ENCODE measurements around the gene SREBF2.

Gene SREBF2

GRCh38 chr22:41913040-41913719 is 80.3 kb downstream of the SREBF2 start:
- Histone ChIP-seq H2BK5ac (ENCODE audit: low read length) (no peak overlapping the region), H3K4ac (ENCODE audit: low read length) (no peak overlapping the region), H3K9ac (ENCODE audit: low read depth, low read length, poor library complexity) (no peak overlapping the region), H3K4me2 (ENCODE audit: insufficient read depth, low read length, poor library complexity, severe bottlenecking) (no peak overlapping the region), H3K23ac (ENCODE audit: low read depth, low read length, poor library complexity) (peak overlapping the region; percentile 44), H3K9me3 (replicated peaks in 1 of 2; ENCODE audit: control insufficient read depth in 2 of 2, insufficient read depth in 1 of 2, low read depth in 1 of 2, low read length in 2 of 2) (no peaks in the 10 kb centered on the region), H3K27me3 (ENCODE audit: control insufficient read depth in 3 of 3, insufficient read depth in 3 of 3, low read depth in 1 of 3, low read length in 3 of 3) (peaks cover 71 to 96% (median 94%) of the 10 kb centered on the region in 3 experiments), H4K8ac (ENCODE audit: low read depth, low read length) (no peak overlapping the region), H3K4me1 (ENCODE audit: control insufficient read depth in 2 of 2, insufficient read depth in 1 of 2, low read depth in 1 of 2, low read length in 2 of 2) (peaks cover 4 to 8% of the 10 kb centered on the region in 2 donors), H3K14ac (ENCODE audit: low read length) (no peak overlapping the region), H4K91ac (ENCODE audit: low read depth, low read length, poor library complexity) (no peak overlapping the region), H2AK5ac (ENCODE audit: low read depth, low read length) (peak overlapping the region; percentile 95), H3K18ac (ENCODE audit: low read length) (peak overlapping the region; percentile 38), H2AFZ (ENCODE audit: low read length) (no peak overlapping the region), H2BK120ac (ENCODE audit: low read depth, low read length) (no peak overlapping the region), H2BK12ac (ENCODE audit: low read length) (peak overlapping the region; percentile 58), H3K36me3 (replicated peaks in 1 of 2; ENCODE audit: control insufficient read depth in 2 of 2, insufficient read depth in 2 of 2, low read length in 2 of 2) (no peaks in the 10 kb centered on the region), H3K4me3 (ENCODE audit: low read length in 2 of 2) (no peak overlapping the region), H3K27ac (replicated peaks; ENCODE audit: low read length) (no peak overlapping the region), H3K79me1 (ENCODE audit: low read depth, low read length) (no peaks in the 10 kb centered on the region), H2BK15ac (ENCODE audit: low read length) (peak overlapping the region; percentile 81)
- WGBS, 2 donors (ENCODE audit: extremely low coverage in 2 of 2, insufficient read length in 2 of 2, insufficient replicate concordance in 1 of 2): no CpG with 5 or more reads among the region's 11 CpGs
- DNase-seq (ENCODE audit: low spot score): no peak

- Histone ChIP-seq H3K4ac (ENCODE audit: low read length) (no peak overlapping the region), H2BK5ac (ENCODE audit: low read length) (peak overlapping the region; percentile 24), H4K91ac (ENCODE audit: low read depth, low read length, poor library complexity) (no peak overlapping the region), H3K9me3 (replicated peaks in 1 of 2; ENCODE audit: control insufficient read depth in 2 of 2, insufficient read depth in 1 of 2, low read depth in 1 of 2, low read length in 2 of 2) (no peaks in the 10 kb centered on the region), H3K79me1 (ENCODE audit: low read depth, low read length) (no peaks in the 10 kb centered on the region), H3K9ac (ENCODE audit: low read depth, low read length, poor library complexity) (no peak overlapping the region), H3K4me3 (ENCODE audit: low read length in 2 of 2) (no peak overlapping the region), H3K27me3 (ENCODE audit: control insufficient read depth in 3 of 3, insufficient read depth in 3 of 3, low read depth in 1 of 3, low read length in 3 of 3) (peaks cover 72 to 99% (median 93%) of the 10 kb centered on the region in 3 experiments), H3K27ac (replicated peaks; ENCODE audit: low read length) (no peak overlapping the region), H2BK12ac (ENCODE audit: low read length) (no peak overlapping the region), H2AFZ (ENCODE audit: low read length) (peak overlapping the region; percentile 85), H2BK120ac (ENCODE audit: low read depth, low read length) (no peak overlapping the region), H3K14ac (ENCODE audit: low read length) (no peak overlapping the region), H3K4me1 (ENCODE audit: control insufficient read depth in 2 of 2, insufficient read depth in 1 of 2, low read depth in 1 of 2, low read length in 2 of 2) (peaks cover 4 to 8% of the 10 kb centered on the region in 2 donors), H3K36me3 (replicated peaks in 1 of 2; ENCODE audit: control insufficient read depth in 2 of 2, insufficient read depth in 2 of 2, low read length in 2 of 2) (no peaks in the 10 kb centered on the region), H2BK15ac (ENCODE audit: low read length) (no peak overlapping the region), H3K23ac (ENCODE audit: low read depth, low read length, poor library complexity) (peak overlapping the region; percentile 73), H4K8ac (ENCODE audit: low read depth, low read length) (no peak overlapping the region), H3K4me2 (ENCODE audit: insufficient read depth, low read length, poor library complexity, severe bottlenecking) (peak overlapping the region; percentile 25), H3K18ac (ENCODE audit: low read length) (peak overlapping the region; percentile 38), H2AK5ac (ENCODE audit: low read depth, low read length) (peak overlapping the region; percentile 37)
- no peak for DNase-seq (ENCODE audit: low spot score)
- no CpG with 5 or more reads among the region's 79 CpGs for WGBS, 2 donors (ENCODE audit: extremely low coverage in 2 of 2, insufficient read length in 2 of 2, insufficient replicate concordance in 1 of 2)
These were observed 81.1 kb downstream of the SREBF2 start for GRCh38 chr22:41913842-41914534.

- H4K8ac ChIP-seq (ENCODE audit: low read depth, low read length): no peak overlapping the region
- no peak overlapping the region for H3K23ac ChIP-seq (ENCODE audit: low read depth, low read length, poor library complexity)
- H3K9ac ChIP-seq (ENCODE audit: low read depth, low read length, poor library complexity): no peak overlapping the region
- no peak overlapping the region for H2BK120ac ChIP-seq (ENCODE audit: low read depth, low read length)
- peak overlapping the region; percentile 21 to 69 for H3K4me3 ChIP-seq (ENCODE audit: low read length in 2 of 2)
- no CpG with 5 or more reads among the region's 67 CpGs for WGBS, 2 donors (ENCODE audit: extremely low coverage in 2 of 2, insufficient read length in 2 of 2, insufficient replicate concordance in 1 of 2)
- H3K27ac ChIP-seq (replicated peaks; ENCODE audit: low read length): no peak overlapping the region
- H3K36me3 ChIP-seq (replicated peaks in 1 of 2; ENCODE audit: control insufficient read depth in 2 of 2, insufficient read depth in 2 of 2, low read length in 2 of 2): no peaks in the 10 kb centered on the region
- no peak overlapping the region for H3K14ac ChIP-seq (ENCODE audit: low read length)
- H2AK5ac ChIP-seq (ENCODE audit: low read depth, low read length): no peak overlapping the region
- H3K18ac ChIP-seq (ENCODE audit: low read length): peak overlapping the region; percentile 28
- peaks cover 4 to 7% of the 10 kb centered on the region in 2 donors for H3K4me1 ChIP-seq (ENCODE audit: control insufficient read depth in 2 of 2, insufficient read depth in 1 of 2, low read depth in 1 of 2, low read length in 2 of 2)
- DNase-seq (ENCODE audit: low spot score): no peak
- peak overlapping the region; percentile 85 for H2AFZ ChIP-seq (ENCODE audit: low read length)
- H3K4ac ChIP-seq (ENCODE audit: low read length): no peak overlapping the region
- no peak overlapping the region for H2BK15ac ChIP-seq (ENCODE audit: low read length)
- peak overlapping the region; percentile 57 for H3K4me2 ChIP-seq (ENCODE audit: insufficient read depth, low read length, poor library complexity, severe bottlenecking)
- no peaks in the 10 kb centered on the region for H3K79me1 ChIP-seq (ENCODE audit: low read depth, low read length)
- no peak overlapping the region for H2BK12ac ChIP-seq (ENCODE audit: low read length)
- H3K27me3 ChIP-seq (ENCODE audit: control insufficient read depth in 3 of 3, insufficient read depth in 3 of 3, low read depth in 1 of 3, low read length in 3 of 3): peaks cover 75 to 99% (median 87%) of the 10 kb centered on the region in 3 experiments
- H3K9me3 ChIP-seq (replicated peaks in 1 of 2; ENCODE audit: control insufficient read depth in 2 of 2, insufficient read depth in 1 of 2, low read depth in 1 of 2, low read length in 2 of 2): no peaks in the 10 kb centered on the region
- H4K91ac ChIP-seq (ENCODE audit: low read depth, low read length, poor library complexity): no peak overlapping the region
- H2BK5ac ChIP-seq (ENCODE audit: low read length): no peak overlapping the region
These were observed 81.7 kb downstream of the SREBF2 start for GRCh38 chr22:41914611-41915034.
